GM12878 (cell line): ENCODE measurements around the gene SLC18A3.

ENCODE experiments used
- BACH1 ChIP-seq: fragments of 450-650 bp; IDR thresholded peaks from 2 replicates; pipeline ENCODE4 v1.6.1; 2017; ENCODE audit warnings: mild to moderate bottlenecking, borderline replicate concordance
- CTCF ChIP-seq, 3 experiments: IDR thresholded peaks in 2 of 3; conservative IDR thresholded peaks in 1 of 3; 2 replicates each; pipeline ENCODE4 v1.5.1; 2011; ENCODE audit warnings: low read depth in 3 of 3, low read length in 3 of 3, mild to moderate bottlenecking in 3 of 3, control low read depth in 2 of 3, moderate library complexity in 2 of 3, inconsistent platforms in 1 of 3, mixed read lengths in 1 of 3; ENCODE audit not compliant: control insufficient read depth in 2 of 3, insufficient read depth in 1 of 3; ENCODE audit errors: extremely low read depth in 1 of 3
- E2F4 ChIP-seq: IDR thresholded peaks from 2 replicates; pipeline ENCODE4 v1.6.1; 2012; ENCODE audit warnings: low read depth, low read length, improper control_type of control experiment
- E4F1 ChIP-seq: fragments of 450-650 bp; IDR thresholded peaks from 2 replicates; pipeline ENCODE4 v1.6.1; 2018; ENCODE audit warnings: borderline replicate concordance, mild to moderate bottlenecking; ENCODE audit not compliant: partially characterized antibody
- EGR1 ChIP-seq, 2 experiments: IDR thresholded peaks; 1 replicate in 1 of 2; 2 replicates in 1 of 2; pipeline ENCODE4 v1.6.1; 2011 to 2012; ENCODE audit warnings: low read depth in 2 of 2, low read length in 2 of 2, borderline replicate concordance in 1 of 2, mild to moderate bottlenecking in 1 of 2, moderate library complexity in 1 of 2
- POLR2A ChIP-seq: IDR thresholded peaks from 2 replicates; pipeline ENCODE4 v1.6.1; 2011; ENCODE audit warnings: low read depth, mild to moderate bottlenecking, low read length
- POLR2AphosphoS5 ChIP-seq: IDR thresholded peaks from 2 replicates; pipeline ENCODE4 v1.6.1; 2011; ENCODE audit warnings: mild to moderate bottlenecking, low read length, inconsistent platforms
- RAD21 ChIP-seq: IDR thresholded peaks from 2 replicates; pipeline ENCODE4 v1.6.1; 2011; ENCODE audit warnings: mild to moderate bottlenecking, low read depth, low read length, moderate library complexity; ENCODE audit not compliant: insufficient read depth
- SRF ChIP-seq, 2 experiments: IDR thresholded peaks; 2 replicates each; pipeline ENCODE4 v1.6.1; 2011; ENCODE audit warnings: low read depth in 2 of 2, low read length in 2 of 2, mild to moderate bottlenecking in 1 of 2, moderate library complexity in 1 of 2
- STAT1 ChIP-seq: fragments of 450-650 bp; conservative IDR thresholded peaks from 2 replicates; pipeline ENCODE4 v1.6.1; 2014; ENCODE audit warnings: antibody characterized with exemption, mild to moderate bottlenecking
- TAF1 ChIP-seq: IDR thresholded peaks from 2 replicates; pipeline ENCODE4 v1.6.1; 2011; ENCODE audit warnings: mild to moderate bottlenecking, low read depth, low read length, borderline replicate concordance
- TBL1XR1 ChIP-seq: IDR thresholded peaks from 2 replicates; pipeline ENCODE4 v1.6.1; 2012; ENCODE audit warnings: low read depth, low read length, improper control_type of control experiment
- USF2 ChIP-seq: IDR thresholded peaks from 2 replicates; pipeline ENCODE4 v1.6.1; 2011; ENCODE audit warnings: low read depth, low read length, improper control_type of control experiment, borderline replicate concordance
- ZNF274 ChIP-seq: IDR thresholded peaks from one replicate; pipeline ENCODE4 v1.8.0; 2011; ENCODE audit not compliant: insufficient read length, insufficient read depth

GRCh38 chr10:49602380-49603023, 7.6 kb upstream of the SLC18A3 start:
- TF ChIP-seq POLR2A = no peak
- TF ChIP-seq EGR1 (IDR thresholded peaks at IDR 0.05; ENCODE audit: borderline replicate concordance in 1 of 2, low read depth in 2 of 2, low read length in 2 of 2) = no peak
- TF ChIP-seq RAD21 = no peak
- TF ChIP-seq POLR2AphosphoS5 = no peak
- TF ChIP-seq STAT1 = no peak
- TF ChIP-seq USF2 = no peak
- TF ChIP-seq CTCF (IDR thresholded peaks at IDR 0.05 in 2 of 3, conservative IDR thresholded peaks at IDR 0.05 in 1 of 3; ENCODE audit: control insufficient read depth in 2 of 3, extremely low read depth in 1 of 3, insufficient read depth in 1 of 3, low read depth in 3 of 3, low read length in 3 of 3) = no peak
- no peak for TF ChIP-seq SRF (IDR thresholded peaks at IDR 0.05; ENCODE audit: low read depth in 2 of 2, low read length in 2 of 2)
- TF ChIP-seq BACH1 = no peak
- TF ChIP-seq TAF1 = no peak
- TF ChIP-seq E4F1 = no peak
- TF ChIP-seq ZNF274 = no peak
- TF ChIP-seq TBL1XR1 = no peak
- no peak for TF ChIP-seq E2F4
